HCT116 (cell line): ENCODE results near the gene AIM2. TPM values are rescaled to one million over a fixed set of nuclear protein-coding genes. Genes with fewer than 3 reads are reported as not detected.

Experiments used
- ATAC-seq: fragments of 200-7000 bp; cut with Tn5 transposase; 2 replicates; pipeline ENCODE4 v1.9.1; 2020; ENCODE audit warnings: mild to moderate bottlenecking, moderate library complexity
- BruUV-seq: library from RNA; stranded (reverse); fragments of 400-500 nt; replicated peaks from 2 replicates; lab custom pipeline; 2021; lab: Mats Ljungman, UMichigan
- CTCF ChIA-PET: fragments of 300-600 bp; sonication (Branson Sonifier 250); formaldehyde crosslinking; loops from one replicate; lab custom pipeline; 2021; ENCODE audit warnings: antibody characterized with exemption; lab: Charles Lee
- POLR2A ChIA-PET: fragments of 300-600, 350-600 bp; sonication (Branson Sonifier 250); formaldehyde crosslinking; loops from one replicate; lab custom pipeline; 2021; ENCODE audit warnings: antibody characterized with exemption; lab: Charles Lee
- RAD21 ChIA-PET, 2 experiments: fragments of 300-600 bp; sonication (Branson Sonifier 250); formaldehyde crosslinking; loops; one replicate each; lab custom pipeline; 2023; ENCODE audit warnings: low total read pairs in 2 of 2; ENCODE audit not compliant: uncharacterized antibody in 2 of 2, unreplicated experiment in 2 of 2, low non-redundant PET in 1 of 2; lab: Charles Lee
- DNase-seq: peaks from one replicate; pipeline ENCODE4 v3.0.0-alpha.2; 2010; ENCODE audit warnings: low read depth, low spot score
- H2AFZ ChIP-seq: fragments of 200-600 bp; shearing (Covaris generic), sonication (generic); 2 replicates; pipeline ENCODE4 v1.6.1; 2017; ENCODE audit warnings: low read depth, mixed run types, mixed read lengths, antibody characterized with exemption, low read length; ENCODE audit not compliant: poor library complexity, severe bottlenecking
- H3K27ac ChIP-seq: 2 replicates; pipeline ENCODE4 v1.5.1; 2012; ENCODE audit warnings: low read depth, low read length
- H3K27me3 ChIP-seq: fragments of 200-600 bp; sonication (generic); 2 replicates; pipeline ENCODE4 v1.6.1; 2016; ENCODE audit warnings: mixed run types, low read length, mixed read lengths; ENCODE audit not compliant: insufficient read depth
- H3K36me3 ChIP-seq, 2 experiments: fragments of 200-500 bp in 1 of 2; fragments of 200-600 bp in 1 of 2; sonication (Bioruptor generic) in 1 of 2; sonication (generic) in 1 of 2; 2 replicates each; pipeline versions ENCODE4 v1.5.1 to v1.6.1; 2014 to 2016; ENCODE audit warnings: low read length in 2 of 2, inconsistent platforms in 1 of 2, mixed read lengths in 1 of 2, mixed run types in 1 of 2; ENCODE audit not compliant: insufficient read depth in 2 of 2, control insufficient read depth in 1 of 2
- H3K4me1 ChIP-seq, 2 experiments: fragments of 200-600 bp in 1 of 2; sonication (generic) in 1 of 2; 2 replicates each; pipeline versions ENCODE4 v1.5.1 to v1.6.1; 2012 to 2017; ENCODE audit warnings: low read length in 2 of 2, inconsistent platforms in 1 of 2, mild to moderate bottlenecking in 1 of 2, mixed read lengths in 1 of 2, mixed run types in 1 of 2, moderate library complexity in 1 of 2; ENCODE audit not compliant: insufficient read depth in 2 of 2, control insufficient read depth in 1 of 2
- H3K4me2 ChIP-seq: fragments of 200-600 bp; sonication (generic); 2 replicates; pipeline ENCODE4 v1.6.1; 2017; ENCODE audit warnings: mixed run types, low read length, mixed read lengths
- H3K4me3 ChIP-seq, 2 experiments: fragments of 200-600 bp in 1 of 2; sonication (generic) in 1 of 2; replicated peaks in 1 of 2; 2 replicates each; pipeline ENCODE4 v1.5.1; 2011 to 2016; ENCODE audit warnings: low read length in 2 of 2, control low read depth in 1 of 2, low read depth in 1 of 2, mild to moderate bottlenecking in 1 of 2, mixed read lengths in 1 of 2, mixed run types in 1 of 2
- H3K79me2 ChIP-seq: fragments of 200-600 bp; sonication (generic); 2 replicates; pipeline ENCODE4 v1.6.1; 2017; ENCODE audit warnings: mild to moderate bottlenecking, mixed run types, low read length, moderate library complexity, mixed read lengths; ENCODE audit not compliant: insufficient read depth
- H3K9ac ChIP-seq: fragments of 200-600 bp; sonication (generic); 2 replicates; pipeline ENCODE4 v1.6.1; 2016; ENCODE audit warnings: low read length, mixed read lengths
- H3K9me2 ChIP-seq: fragments of 200-600 bp; sonication (generic), shearing (Covaris generic); 2 replicates; pipeline ENCODE4 v1.6.1; 2017; ENCODE audit warnings: mixed run types, mild to moderate bottlenecking, moderate library complexity; ENCODE audit not compliant: insufficient read depth
- H3K9me3 ChIP-seq, 2 experiments: fragments of 200-500 bp in 1 of 2; fragments of 200-600 bp in 1 of 2; sonication (Bioruptor generic) in 1 of 2; sonication (generic) in 1 of 2; 2 replicates each; pipeline ENCODE4 v1.6.1; 2014 to 2017; ENCODE audit warnings: low read length in 2 of 2, mixed read lengths in 2 of 2, inconsistent platforms in 1 of 2, low read depth in 1 of 2, mild to moderate bottlenecking in 1 of 2, mixed run types in 1 of 2, moderate library complexity in 1 of 2; ENCODE audit not compliant: control insufficient read depth in 1 of 2, insufficient read depth in 1 of 2
- H4K20me1 ChIP-seq: fragments of 200-600 bp; sonication (generic), shearing (Covaris generic); 2 replicates; pipeline ENCODE4 v1.6.1; 2017; ENCODE audit warnings: mixed run types, mild to moderate bottlenecking, moderate library complexity; ENCODE audit not compliant: insufficient read depth
- CBX3 ChIP-seq: IDR thresholded peaks from 2 replicates; pipeline ENCODE4 v1.6.1; 2012; ENCODE audit warnings: low read depth
- CEBPB ChIP-seq: IDR thresholded peaks from 2 replicates; pipeline ENCODE4 v1.6.1; 2012; ENCODE audit warnings: low read depth
- ELF1 ChIP-seq: IDR thresholded peaks from 2 replicates; pipeline ENCODE4 v1.6.1; 2012; ENCODE audit warnings: low read depth, borderline replicate concordance
- EZH2 ChIP-seq: fragments of 200-600 bp; sonication (generic); IDR thresholded peaks from 2 replicates; pipeline ENCODE4 v1.6.1; 2017; ENCODE audit warnings: antibody characterized with exemption, mixed run types
- EZH2phosphoT487 ChIP-seq: fragments of 200-600 bp; IDR thresholded peaks from 2 replicates; pipeline ENCODE4 v1.6.1; 2018; ENCODE audit warnings: antibody characterized with exemption, borderline replicate concordance
- FOSL1 ChIP-seq: IDR thresholded peaks from 2 replicates; pipeline ENCODE4 v1.6.1; 2012; ENCODE audit warnings: low read depth
- JUND ChIP-seq: IDR thresholded peaks from 2 replicates; pipeline ENCODE4 v1.6.1; 2012
- RAD21 ChIP-seq: IDR thresholded peaks from 2 replicates; pipeline ENCODE4 v1.6.1; 2012; ENCODE audit warnings: low read depth, mild to moderate bottlenecking
- SP1 ChIP-seq: IDR thresholded peaks from 2 replicates; pipeline ENCODE4 v1.6.1; 2012; ENCODE audit warnings: low read depth
- SRF ChIP-seq: IDR thresholded peaks from 2 replicates; pipeline ENCODE4 v1.6.1; 2012; ENCODE audit warnings: low read depth
- TCF7L2 ChIP-seq: IDR thresholded peaks from 2 replicates; pipeline ENCODE4 v1.7.0; 2011; ENCODE audit warnings: borderline replicate concordance, inconsistent platforms; ENCODE audit not compliant: insufficient read depth, insufficient read length; ENCODE audit errors: extremely low read depth
- ZFX ChIP-seq: fragments of 450-650 bp; IDR thresholded peaks from 2 replicates; pipeline ENCODE4 v1.6.1; 2017
- ZNF274 ChIP-seq: fragments of 200-500 bp; sonication (Bioruptor generic); IDR thresholded peaks from 2 replicates; pipeline ENCODE4 v1.6.1; 2014; ENCODE audit warnings: mild to moderate bottlenecking, low read depth, low read length, inconsistent platforms
- intact Hi-C: fragments of 100-400 bp; cut with micrococcal nuclease; formaldehyde crosslinking; loops from 2 replicates; pipeline ENCODE4 v1.10.0; 2022
- total RNA-seq: library from RNA; stranded (reverse); gene quantifications from one replicate; pipeline ENCODE4 v1.2.1, GENCODE V29; 2021; ENCODE audit not compliant: unreplicated experiment
- TF ChIP-seq, protein P1 (sequence below): IDR thresholded peaks from 2 replicates; pipeline ENCODE4 v1.6.1; 2012
- TF ChIP-seq, protein P2 (sequence below): IDR thresholded peaks from 2 replicates; pipeline ENCODE4 v1.6.1; 2012
- TF ChIP-seq, protein P3 (sequence below), 3 experiments: fragments of 200-600 bp in 1 of 3; sonication (generic) in 1 of 3; IDR thresholded peaks in 2 of 3; conservative IDR thresholded peaks in 1 of 3; 2 replicates each; pipeline ENCODE4 v1.5.1; 2012 to 2017; ENCODE audit warnings: low read depth in 2 of 3, low read length in 2 of 3, antibody characterized with exemption in 1 of 3, borderline replicate concordance in 1 of 3, control low read depth in 1 of 3, mild to moderate bottlenecking in 1 of 3, mixed read lengths in 1 of 3, mixed run types in 1 of 3, moderate library complexity in 1 of 3; ENCODE audit not compliant: insufficient read depth in 1 of 3
- TF ChIP-seq, protein P4 (sequence below): IDR thresholded peaks from 2 replicates; pipeline ENCODE4 v1.6.1; 2012; ENCODE audit warnings: low read depth

Gene AIM2
- total RNA-seq, 1 experiment from 2014 or later, result not detected

DNA sequence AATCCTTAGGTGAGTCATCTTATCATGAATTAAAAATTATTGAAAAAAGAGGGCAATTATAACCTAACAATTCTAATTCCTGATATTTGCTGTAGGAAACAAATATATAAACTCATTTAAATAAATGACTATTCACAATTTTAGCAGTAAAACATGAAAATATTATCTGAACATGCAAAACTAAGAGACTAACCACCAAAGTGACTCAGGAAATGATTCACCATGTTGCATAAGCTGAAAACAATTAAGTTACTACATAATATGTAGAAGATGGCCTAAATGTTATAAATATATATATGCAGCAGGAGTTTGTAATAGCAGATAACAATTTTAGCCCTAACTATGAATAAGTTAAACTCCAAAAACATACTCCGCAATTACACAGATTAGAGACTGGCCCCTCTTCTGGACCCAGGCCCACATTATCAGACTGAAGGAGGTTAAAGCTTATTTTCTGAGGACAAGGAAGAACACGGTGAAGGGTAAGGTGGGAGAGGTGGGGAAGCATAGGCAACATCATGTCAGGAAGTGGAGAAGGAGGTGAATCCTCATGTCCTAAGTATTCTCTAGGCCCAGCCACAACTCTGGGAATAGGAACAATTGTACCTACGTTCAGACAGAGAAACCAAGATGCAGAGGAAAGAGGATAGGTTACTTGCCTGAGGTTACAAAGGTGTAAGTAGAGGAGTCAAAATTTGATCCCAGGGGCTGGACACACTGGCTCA, 15.6 kb upstream of the AIM2 start:
- ATAC-seq, result no peak
- intact Hi-C loops, result no loop called here
- H3K4me1 ChIP-seq, result no peaks in the 10 kb centered on the region

More for the DNA sequence above, 15.6 kb upstream of the AIM2 start:
- no peak for DNase-seq
- Histone ChIP-seq H3K9me2 (no peaks in the 10 kb centered on the region), H3K9me3 (no peaks in the 10 kb centered on the region), H3K79me2 (no peaks in the 10 kb centered on the region), H3K4me3 (no peak overlapping the region), H3K36me3 (no peaks in the 10 kb centered on the region), H4K20me1 (no peaks in the 10 kb centered on the region), H3K9ac (no peak overlapping the region), H2AFZ (no peak overlapping the region), H3K27ac (no peak overlapping the region), H3K27me3 (peaks cover 8% of the 10 kb centered on the region), H3K4me2 (no peak overlapping the region)
- BruUV-seq, result no TSS peak
- ChIA-PET POLR2A (no interaction called here), CTCF (no interaction called here), RAD21 (no interaction called here)
- TF ChIP-seq RAD21 (no peak), SP1 (no peak), FOSL1 (no peak), CEBPB (no peak), ELF1 (no peak), EZH2 (no peak), ZNF274 (no peak), TCF7L2 (no peak), ZFX (no peak), SRF (no peak), EZH2phosphoT487 (no peak), JUND (no peak), CBX3 (no peak)
- TF ChIP-seq, protein P1, sequence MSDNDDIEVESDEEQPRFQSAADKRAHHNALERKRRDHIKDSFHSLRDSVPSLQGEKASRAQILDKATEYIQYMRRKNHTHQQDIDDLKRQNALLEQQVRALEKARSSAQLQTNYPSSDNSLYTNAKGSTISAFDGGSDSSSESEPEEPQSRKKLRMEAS, result no peak
- TF ChIP-seq, protein P2, sequence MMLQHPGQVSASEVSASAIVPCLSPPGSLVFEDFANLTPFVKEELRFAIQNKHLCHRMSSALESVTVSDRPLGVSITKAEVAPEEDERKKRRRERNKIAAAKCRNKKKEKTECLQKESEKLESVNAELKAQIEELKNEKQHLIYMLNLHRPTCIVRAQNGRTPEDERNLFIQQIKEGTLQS, result no peak
- TF ChIP-seq, protein P3, sequence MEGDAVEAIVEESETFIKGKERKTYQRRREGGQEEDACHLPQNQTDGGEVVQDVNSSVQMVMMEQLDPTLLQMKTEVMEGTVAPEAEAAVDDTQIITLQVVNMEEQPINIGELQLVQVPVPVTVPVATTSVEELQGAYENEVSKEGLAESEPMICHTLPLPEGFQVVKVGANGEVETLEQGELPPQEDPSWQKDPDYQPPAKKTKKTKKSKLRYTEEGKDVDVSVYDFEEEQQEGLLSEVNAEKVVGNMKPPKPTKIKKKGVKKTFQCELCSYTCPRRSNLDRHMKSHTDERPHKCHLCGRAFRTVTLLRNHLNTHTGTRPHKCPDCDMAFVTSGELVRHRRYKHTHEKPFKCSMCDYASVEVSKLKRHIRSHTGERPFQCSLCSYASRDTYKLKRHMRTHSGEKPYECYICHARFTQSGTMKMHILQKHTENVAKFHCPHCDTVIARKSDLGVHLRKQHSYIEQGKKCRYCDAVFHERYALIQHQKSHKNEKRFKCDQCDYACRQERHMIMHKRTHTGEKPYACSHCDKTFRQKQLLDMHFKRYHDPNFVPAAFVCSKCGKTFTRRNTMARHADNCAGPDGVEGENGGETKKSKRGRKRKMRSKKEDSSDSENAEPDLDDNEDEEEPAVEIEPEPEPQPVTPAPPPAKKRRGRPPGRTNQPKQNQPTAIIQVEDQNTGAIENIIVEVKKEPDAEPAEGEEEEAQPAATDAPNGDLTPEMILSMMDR (IDR thresholded peaks at IDR 0.05 in 2 of 3, conservative IDR thresholded peaks at IDR 0.05 in 1 of 3; ENCODE audit: borderline replicate concordance in 1 of 3, insufficient read depth in 1 of 3, low read depth in 2 of 3, low read length in 2 of 3), result no peak
- TF ChIP-seq, protein P4, sequence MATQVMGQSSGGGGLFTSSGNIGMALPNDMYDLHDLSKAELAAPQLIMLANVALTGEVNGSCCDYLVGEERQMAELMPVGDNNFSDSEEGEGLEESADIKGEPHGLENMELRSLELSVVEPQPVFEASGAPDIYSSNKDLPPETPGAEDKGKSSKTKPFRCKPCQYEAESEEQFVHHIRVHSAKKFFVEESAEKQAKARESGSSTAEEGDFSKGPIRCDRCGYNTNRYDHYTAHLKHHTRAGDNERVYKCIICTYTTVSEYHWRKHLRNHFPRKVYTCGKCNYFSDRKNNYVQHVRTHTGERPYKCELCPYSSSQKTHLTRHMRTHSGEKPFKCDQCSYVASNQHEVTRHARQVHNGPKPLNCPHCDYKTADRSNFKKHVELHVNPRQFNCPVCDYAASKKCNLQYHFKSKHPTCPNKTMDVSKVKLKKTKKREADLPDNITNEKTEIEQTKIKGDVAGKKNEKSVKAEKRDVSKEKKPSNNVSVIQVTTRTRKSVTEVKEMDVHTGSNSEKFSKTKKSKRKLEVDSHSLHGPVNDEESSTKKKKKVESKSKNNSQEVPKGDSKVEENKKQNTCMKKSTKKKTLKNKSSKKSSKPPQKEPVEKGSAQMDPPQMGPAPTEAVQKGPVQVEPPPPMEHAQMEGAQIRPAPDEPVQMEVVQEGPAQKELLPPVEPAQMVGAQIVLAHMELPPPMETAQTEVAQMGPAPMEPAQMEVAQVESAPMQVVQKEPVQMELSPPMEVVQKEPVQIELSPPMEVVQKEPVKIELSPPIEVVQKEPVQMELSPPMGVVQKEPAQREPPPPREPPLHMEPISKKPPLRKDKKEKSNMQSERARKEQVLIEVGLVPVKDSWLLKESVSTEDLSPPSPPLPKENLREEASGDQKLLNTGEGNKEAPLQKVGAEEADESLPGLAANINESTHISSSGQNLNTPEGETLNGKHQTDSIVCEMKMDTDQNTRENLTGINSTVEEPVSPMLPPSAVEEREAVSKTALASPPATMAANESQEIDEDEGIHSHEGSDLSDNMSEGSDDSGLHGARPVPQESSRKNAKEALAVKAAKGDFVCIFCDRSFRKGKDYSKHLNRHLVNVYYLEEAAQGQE, result no peak
